GM19238 (cell line): ENCODE measurements around the gene NLGN2.

ENCODE experiments used
- DNase-seq: peaks from one replicate; pipeline ENCODE4 v3.0.0; 2011; ENCODE audit warnings: low spot score; ENCODE audit not compliant: insufficient read length

Gene NLGN2

GRCh38 chr17:7392696-7393612, 14.7 kb upstream of the NLGN2 start:
- no peak for DNase-seq

- DNase-seq = peak; percentile 80
These were observed 13.8 kb upstream of the NLGN2 start for GRCh38 chr17:7393613-7394451.

- DNase-seq = peak; percentile 98
These were observed 13.0 kb upstream of the NLGN2 start, which contains the start of gene PLSCR3 for GRCh38 chr17:7394452-7395191. Gene PLSCR3, minus strand, starts transcription at chr17:7394525. Its CDS starts 415 bp downstream, at chr17:7394110.

GRCh38 chr17:7396147-7396546, 11.5 kb upstream of the NLGN2 start:
- DNase-seq = no peak

- no peak for DNase-seq
These were observed 9.0 kb upstream of the NLGN2 start for GRCh38 chr17:7398612-7399011.

- DNase-seq = no peak
These were observed 4.5 kb upstream of the NLGN2 start for GRCh38 chr17:7403043-7403726.

- DNase-seq = peak; percentile 51
These were observed 4.0 kb upstream of the NLGN2 start for GRCh38 chr17:7403727-7403976.

- peak; percentile 97 for DNase-seq
These were observed 3.5 kb upstream of the NLGN2 start, which contains the start of gene TMEM256 for GRCh38 chr17:7403977-7404736. Gene TMEM256, minus strand, starts transcription at chr17:7404097. Its CDS starts 13 bp downstream, at chr17:7404084.

- DNase-seq = peak; percentile 69
These were observed 2.8 kb upstream of the NLGN2 start for GRCh38 chr17:7404737-7405349.

GRCh38 chr17:7405350-7406234, 2.1 kb upstream of the NLGN2 start:
- DNase-seq = no peak

- DNase-seq = no peak
These were observed 1.3 kb upstream of the NLGN2 start for GRCh38 chr17:7406235-7406825.

- DNase-seq = no peak
These were observed 563 bp upstream of the NLGN2 start for GRCh38 chr17:7407082-7407481.

- DNase-seq = no peak
These were observed 645 bp downstream of the NLGN2 start for GRCh38 chr17:7408252-7408727.

GRCh38 chr17:7408863-7409262, 1.2 kb downstream of the NLGN2 start:
- DNase-seq = no peak

GRCh38 chr17:7409716-7410115, 2.1 kb downstream of the NLGN2 start:
- no peak for DNase-seq

- no peak for DNase-seq
These were observed 3.2 kb downstream of the NLGN2 start for GRCh38 chr17:7410634-7411426.

- DNase-seq = no peak
These were observed 3.7 kb downstream of the NLGN2 start for GRCh38 chr17:7411427-7411750.
